SK-N-MC (cell line): ENCODE data around the gene BCR.

Source experiments
- EZH2 ChIP-seq: fragments of 200-600 bp; sonication (generic); IDR thresholded peaks from one replicate; pipeline ENCODE4 v1.6.1; 2017; ENCODE audit warnings: antibody characterized with exemption
- FOXP2 ChIP-seq: optimal IDR thresholded peaks from 2 replicates; pipeline ENCODE3; 2011; ENCODE audit warnings: mild to moderate bottlenecking, moderate library complexity; ENCODE audit not compliant: insufficient read depth; ENCODE audit errors: extremely low read length, control extremely low read depth
- POLR2AphosphoS5 ChIP-seq: IDR thresholded peaks from 2 replicates; pipeline ENCODE4 v1.6.1; 2012; ENCODE audit warnings: mild to moderate bottlenecking, low read depth, low read length, borderline replicate concordance

GRCh38 chr22:23236440-23237184, 56.3 kb downstream of the BCR start:
- TF ChIP-seq EZH2 (no peak), POLR2AphosphoS5 (no peak), FOXP2 (no peak)
